HG03135 (cell line): ENCODE measurements around the gene GOLGA3.
A peak's percentile ranks its signal among the peaks of the same experiment; 100 is the strongest.
"Not testable (repeated sequence)": the region's sequence is repeated elsewhere in the genome, so short reads cannot be mapped to it uniquely, and the experiment has no call there.

ENCODE experiments used
- ATAC-seq: cut with Tn5 transposase; IDR thresholded peaks from one replicate; pipeline ENCODE4 v1.9.1; 2021; ENCODE audit warnings: mild to moderate bottlenecking, moderate library complexity; ENCODE audit not compliant: unreplicated experiment

The GOLGA3 gene

GRCh38 chr12:132847363-132848356, 19.0 kb upstream of the GOLGA3 start:
- no peak for ATAC-seq

- not testable (repeated sequence) for ATAC-seq
These were observed 16.0 kb upstream of the GOLGA3 start for GRCh38 chr12:132844681-132845080.

GRCh38 chr12:132842449-132843045, 13.9 kb upstream of the GOLGA3 start:
- no peak for ATAC-seq

- no peak for ATAC-seq
These were observed 12.5 kb upstream of the GOLGA3 start for GRCh38 chr12:132841151-132841550.

DNA sequence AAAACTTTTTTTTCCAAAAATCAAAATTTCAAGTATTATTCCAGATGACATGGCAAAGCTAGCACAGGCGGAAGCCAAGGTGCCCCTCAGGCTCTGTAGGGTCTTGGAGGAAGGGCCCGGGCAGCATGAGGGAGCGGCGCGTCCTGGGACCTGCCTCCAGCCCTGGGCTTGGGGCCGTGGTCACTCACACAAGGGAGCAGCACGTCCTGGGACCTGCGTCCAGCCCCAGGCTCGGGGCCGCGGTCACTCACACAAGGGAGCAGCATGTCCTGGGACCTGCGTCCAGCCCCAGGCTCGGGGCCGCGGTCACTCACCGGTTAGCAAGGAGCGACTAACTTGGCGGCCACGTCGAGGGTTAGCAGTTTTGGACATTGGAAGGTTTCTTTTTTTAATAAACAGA, 11.9 kb upstream of the GOLGA3 start:
- ATAC-seq = no peak

DNA sequence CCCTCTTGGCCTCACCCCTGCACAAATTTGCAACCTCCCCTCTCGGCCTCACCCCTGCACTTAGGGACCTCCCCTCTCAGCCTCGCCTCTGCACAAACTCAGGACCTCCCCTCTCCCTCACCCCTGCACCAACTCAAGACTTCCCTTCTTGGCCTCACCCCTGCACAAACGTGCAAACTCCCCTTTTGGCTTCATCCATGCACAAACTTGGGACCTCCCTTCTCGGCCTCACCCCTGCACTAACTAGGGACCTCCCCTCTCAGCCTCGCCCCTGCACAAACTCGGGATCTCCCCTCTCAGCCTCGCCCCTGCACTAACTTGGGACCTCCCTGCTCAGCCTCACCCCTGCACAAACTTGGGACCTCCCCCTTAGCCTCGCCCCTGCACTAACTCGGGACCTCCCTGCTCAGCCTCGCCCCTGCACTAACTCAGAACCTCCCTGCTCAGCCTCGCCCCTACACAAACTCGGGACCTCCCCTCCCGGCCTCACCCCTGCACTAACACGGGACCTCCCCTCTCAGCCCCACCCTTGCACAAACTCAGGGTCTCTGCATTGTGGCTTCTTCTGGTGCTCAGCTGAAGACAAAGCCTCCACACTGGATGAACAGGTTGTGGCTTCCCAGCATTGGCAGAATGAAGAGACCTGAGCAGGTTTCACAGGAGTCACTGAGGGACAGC, 11.0 kb upstream of the GOLGA3 start:
- ATAC-seq = no peak

DNA sequence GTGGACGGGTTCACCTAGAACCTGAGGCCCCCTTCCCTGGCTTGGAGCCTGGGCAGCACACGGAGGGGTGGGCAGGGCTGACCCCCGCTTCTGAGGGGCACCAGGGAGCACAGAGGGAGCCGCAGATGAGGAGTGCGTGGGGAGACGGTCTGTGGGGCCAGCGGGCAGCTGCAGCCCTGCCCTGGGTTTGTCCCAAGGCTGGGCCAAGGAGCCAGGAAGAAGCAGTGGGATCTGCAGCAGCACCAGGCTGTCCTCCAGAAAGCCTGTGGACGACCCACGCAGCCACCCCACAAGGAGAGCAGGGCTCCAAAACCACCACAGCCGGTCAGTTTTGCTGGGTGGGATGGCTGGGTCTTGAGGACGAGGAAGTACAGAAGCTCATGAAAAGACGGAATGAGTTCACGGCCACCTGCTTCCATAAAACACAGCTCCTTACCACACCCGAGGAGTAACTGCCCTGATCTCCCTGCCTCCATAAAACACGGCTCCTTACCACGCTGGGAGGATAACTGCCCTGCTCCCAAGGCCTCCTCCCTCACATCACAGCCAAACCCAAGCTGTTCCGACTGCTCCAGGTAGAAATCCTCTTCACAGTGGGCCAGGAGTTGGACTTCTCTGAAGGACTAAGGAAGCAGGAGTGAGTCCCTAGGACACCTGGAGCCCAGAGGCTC, 9.9 kb upstream of the GOLGA3 start:
- ATAC-seq = no peak

DNA sequence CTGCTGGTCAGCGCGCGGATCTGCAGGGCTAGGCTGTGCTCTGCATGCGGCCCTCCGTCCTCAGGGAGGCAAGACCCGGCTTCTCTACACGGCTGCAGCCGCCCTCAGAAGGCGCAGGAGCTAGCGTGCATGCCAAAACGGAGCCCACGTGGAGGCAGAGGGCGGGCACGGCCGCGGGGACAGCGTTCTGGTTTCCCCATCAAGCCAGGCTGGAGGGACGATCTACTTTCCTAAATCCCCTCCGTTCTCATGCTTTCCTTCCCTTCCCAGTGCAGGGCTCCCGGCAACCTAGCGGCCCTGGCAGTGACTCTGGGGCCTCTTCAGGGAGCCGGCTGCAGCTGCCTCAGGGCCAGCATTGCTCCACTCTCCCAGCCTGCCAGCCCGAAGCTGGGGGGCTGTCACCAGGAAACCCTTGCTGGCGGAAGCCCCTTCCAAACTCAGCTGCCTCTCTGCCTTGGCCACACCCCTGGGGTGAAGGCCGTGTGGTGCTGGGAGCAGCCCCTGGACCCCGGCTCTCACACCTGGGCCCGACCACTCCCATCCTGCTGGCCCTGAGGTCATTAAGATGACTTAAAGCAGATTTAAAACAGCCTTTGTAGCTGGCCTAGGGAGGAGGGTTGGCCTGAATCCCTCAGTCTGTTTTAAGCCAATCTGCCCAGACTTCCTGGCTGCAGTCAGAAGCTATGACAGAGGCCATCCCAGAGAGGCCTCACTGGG, 9.2 kb upstream of the GOLGA3 start:
- no peak for ATAC-seq

DNA sequence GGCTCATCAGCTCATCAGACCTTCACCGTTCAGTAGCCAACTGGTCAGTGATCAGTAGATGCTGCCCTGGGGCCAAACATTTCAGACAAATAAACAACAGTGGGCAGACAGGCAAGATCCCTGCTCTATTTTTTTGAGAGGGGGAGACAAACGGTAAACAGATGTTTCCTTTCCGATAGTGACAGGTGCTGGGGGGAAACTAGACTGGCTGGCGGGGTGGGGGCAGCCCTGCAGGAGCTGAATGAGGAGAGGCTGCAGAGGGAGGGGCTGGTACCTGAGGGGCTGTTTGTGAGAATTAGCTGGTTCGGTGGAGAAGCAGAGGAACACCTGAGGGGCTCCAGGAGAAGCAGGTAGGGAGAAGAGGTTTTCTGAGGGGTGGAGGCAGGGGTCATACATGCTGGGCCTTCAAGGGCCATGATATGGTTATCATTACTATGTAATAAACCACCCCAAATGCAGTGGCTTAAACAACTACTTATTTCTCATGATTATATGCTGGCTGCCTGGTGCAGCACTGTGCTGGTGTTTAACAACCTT, 8.2 kb upstream of the GOLGA3 start:
- no peak for ATAC-seq

DNA sequence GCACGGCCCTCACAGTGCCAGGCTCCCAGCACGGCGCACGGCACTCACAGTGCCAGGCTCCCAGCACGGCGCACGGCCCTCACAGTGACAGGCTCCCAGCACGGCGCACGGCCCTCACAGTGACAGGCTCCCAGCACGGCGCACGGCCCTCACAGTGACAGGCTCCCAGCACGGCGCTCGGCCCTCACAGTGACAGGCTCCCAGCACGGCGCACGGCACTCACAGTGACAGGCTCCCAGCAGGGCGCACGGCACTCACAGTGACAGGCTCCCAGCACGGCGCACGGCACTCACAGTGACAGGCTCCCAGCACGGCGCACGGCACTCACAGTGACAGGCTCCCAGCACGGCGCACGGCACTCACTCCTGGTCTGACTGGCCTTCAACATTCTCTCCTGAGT, 7.6 kb upstream of the GOLGA3 start:
- ATAC-seq = not testable (repeated sequence)

DNA sequence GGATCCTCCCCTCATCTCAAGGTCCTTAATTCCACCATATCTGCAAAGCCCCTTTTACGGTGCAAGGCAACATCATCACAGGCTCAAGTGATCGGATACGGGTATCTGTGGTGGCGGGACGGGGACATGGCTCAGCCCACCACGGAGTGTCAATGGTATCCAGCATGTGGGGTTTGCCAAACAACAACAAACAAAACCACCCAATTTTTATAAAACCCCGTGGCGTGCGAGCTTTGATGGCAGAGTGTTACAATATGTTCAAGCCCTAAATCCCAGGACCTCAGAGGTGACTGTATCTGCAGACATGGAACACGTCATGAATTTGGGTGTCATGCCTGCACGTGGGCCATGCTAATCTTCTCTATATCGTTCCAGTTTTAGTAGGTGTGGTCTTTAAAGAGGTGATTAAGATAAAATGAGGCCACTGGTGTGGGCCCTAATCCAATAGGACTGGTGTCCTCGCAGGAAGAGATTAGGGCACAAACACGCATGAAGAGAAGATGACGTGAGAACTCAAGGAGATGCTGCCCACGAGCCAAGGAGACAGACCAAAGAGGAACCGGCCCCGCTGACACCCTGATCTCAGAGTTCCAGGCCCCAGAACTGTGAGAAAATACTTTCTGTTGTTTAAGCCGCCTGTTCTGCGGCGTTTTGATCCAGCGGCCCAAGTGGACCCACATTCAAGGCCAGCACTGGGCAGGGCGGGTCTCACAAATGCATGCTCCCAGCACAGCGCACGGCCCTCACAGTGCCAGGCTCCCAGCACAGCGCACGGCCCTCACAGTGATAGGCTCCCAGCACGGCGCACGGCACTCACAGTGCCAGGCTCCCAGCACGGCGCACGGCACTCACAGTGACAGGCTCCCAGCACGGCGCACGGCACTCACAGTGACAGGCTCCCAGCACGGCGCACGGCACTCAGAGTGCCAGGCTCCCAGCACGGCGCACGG, 6.7 kb upstream of the GOLGA3 start:
- ATAC-seq = no peak

DNA sequence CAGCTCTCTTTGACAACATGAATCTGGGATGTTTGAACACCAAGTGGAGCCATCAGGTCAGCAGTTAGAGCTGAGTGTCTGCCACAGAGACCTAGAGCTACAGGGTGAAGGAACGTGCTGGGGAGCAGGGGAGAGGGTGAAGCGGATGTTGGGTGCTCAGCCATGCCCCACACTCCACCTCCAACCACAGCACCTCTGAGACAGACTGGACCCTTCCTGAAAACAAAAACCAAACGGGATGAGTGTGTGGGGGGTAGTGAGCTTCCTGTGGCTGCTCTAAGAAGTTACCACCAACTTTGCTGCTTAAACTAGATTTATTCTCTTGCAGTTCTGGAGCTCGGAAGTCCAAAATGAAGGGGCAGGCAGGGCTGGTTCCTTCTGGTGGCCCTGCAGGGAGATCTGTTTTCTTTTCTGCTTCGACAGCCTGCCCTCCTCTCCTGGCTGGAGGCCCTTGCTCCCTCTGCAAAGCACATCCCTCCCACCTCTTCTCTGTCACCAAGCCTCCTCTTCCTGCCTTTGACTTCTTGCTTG, 5.6 kb upstream of the GOLGA3 start:
- no peak for ATAC-seq

DNA sequence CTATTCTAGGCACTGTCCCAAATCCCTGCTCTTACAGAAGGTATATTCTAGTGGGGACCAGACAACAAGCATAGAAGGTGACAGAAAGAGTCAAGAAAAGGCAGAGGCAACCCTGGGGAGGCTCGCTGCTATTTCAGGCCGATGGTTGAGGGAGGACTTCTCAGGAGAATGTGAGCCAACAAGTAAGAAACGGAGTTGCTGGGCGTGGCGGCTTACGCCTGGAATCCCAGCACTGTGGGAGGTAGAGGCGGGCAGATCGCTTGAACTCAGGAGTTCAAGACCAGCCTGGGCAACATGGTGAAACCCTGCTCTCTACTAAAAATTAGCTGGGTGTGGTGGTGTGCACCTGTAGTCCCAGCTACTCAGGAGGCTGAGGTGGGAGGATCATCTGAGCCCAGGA, 4.7 kb upstream of the GOLGA3 start:
- no peak for ATAC-seq

- ATAC-seq = no peak
These were observed 3.1 kb upstream of the GOLGA3 start for GRCh38 chr12:132831771-132832170.

DNA sequence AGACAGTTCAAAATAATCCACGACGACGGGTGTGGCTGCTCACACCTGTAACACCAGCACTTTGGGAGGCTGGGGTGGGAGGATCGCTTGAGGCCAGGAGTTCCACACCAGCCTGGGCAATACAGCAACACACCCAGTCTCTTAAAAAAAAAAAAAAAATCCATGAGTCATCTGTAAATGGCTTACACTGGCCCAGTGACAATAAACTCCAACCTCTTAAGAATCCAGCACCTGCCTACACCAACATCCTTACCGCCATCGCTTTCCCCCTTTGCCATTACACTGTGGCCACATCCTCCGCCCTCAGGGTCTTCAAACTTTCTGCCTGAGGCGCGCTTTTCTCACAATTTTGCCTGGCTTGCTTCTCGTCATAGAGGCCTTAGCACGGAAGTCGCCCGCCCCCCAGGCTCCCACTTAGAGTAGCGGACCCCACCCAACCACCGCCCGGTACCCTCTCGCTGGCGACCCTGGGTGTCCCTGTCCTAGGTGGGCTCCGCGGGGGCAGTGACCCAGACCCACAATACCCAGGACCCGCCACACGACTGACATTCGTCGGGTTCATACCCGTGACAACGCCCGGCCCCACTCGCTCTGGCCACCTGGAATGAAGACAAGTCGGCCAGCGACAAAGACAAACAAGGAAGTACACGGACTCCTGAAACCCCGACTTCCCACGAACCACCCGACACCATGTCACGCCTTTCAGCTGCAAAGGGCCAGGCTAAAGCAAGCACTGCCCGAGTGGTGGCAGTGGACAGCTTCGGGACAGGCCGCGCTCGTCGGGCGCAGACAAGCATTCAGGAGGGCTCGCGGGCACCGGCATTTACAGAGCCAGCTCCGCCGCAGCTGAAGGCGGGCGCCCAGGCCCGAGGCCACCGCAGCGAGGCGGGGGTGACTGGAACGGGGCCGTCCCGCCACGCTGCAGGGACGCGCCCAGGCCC, 636 bp downstream of the GOLGA3 start:
- ATAC-seq = peak; percentile 24

DNA sequence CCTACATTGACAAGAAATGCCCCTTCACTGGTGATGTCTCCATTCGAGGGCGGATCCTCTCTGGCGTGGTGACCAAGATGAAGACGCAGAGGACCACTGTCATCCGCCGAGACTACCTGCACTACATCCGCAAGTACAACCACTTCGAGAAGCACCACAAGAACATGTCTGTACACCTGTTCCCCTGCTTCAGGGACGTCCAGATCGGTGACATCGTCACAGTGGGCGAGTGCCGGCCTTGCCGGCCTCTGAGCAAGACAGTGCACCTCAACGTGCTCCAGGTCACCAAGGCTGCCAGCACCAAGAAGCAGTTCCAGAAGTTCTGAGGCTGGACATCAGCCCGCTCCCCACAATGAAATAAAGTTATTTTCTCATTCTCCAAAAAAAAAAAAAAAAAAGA, 2.8 kb downstream of the GOLGA3 start:
- no peak for ATAC-seq

DNA sequence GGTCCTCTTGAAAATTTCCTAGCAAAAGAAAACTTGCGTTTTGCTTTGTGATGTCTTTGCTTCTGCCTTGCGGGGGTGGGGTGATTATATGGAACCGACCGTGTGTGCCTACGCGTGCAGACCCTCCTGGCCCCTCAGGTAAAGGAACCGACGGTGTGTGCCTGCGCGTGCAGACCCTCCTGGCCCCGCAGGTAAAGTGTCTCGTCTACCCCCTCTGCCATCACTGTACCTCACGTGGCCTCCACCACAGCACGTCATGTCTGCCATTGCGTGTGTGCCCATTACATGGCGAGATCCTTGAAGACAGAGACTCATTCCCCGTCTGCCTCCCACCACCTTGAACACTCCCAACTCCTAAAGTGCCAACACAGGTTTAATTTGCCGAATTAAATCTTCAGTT, 3.6 kb downstream of the GOLGA3 start:
- no peak for ATAC-seq

GRCh38 chr12:132824053-132824452, 4.6 kb downstream of the GOLGA3 start:
- no peak for ATAC-seq
